Measurements from ENCODE around the gene SUZ12. TPM values are rescaled to one million over a fixed set of nuclear protein-coding genes. Genes with fewer than 3 reads are reported as not detected.
A peak's percentile ranks its signal among the peaks of the same experiment; 100 is the strongest.

The SUZ12 gene
- total and polyA plus RNA-seq, 2 of the 4 experiments (the other 2 are of a cell fraction): 12.2 to 12.3 TPM

DNA sequence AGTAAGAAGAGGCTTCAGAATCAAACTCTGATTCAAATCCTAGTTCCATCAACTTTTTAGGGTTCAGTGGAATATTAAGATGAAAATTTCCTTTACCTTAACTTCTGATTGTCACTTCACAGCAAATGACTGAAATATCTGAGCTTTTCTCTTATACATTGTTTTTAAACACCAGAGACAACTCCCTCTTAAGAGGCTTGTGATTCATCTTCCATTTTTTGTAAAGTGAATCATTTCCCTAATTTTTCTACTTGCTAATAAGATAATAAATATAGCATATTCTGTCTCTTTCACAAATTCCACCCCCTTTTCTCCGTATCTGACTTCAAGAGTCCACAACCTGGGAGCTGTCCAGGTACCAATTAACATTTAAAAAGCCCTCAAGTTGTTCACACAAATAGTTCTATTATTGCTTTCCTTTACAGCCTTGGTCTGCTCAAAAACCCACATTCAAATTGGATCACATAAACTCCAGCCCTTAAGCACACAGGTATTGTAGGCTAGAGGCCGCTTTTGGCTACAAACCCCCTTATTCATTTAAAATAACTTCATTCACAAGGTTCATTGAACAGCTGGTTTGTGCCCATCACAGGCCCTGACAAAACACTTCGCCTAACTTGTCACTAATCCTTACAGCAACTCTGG, 21.2 kb upstream of the SUZ12 start:
- no peaks in the 10 kb centered on the region for H3K79me1 ChIP-seq (ENCODE audit: low read depth in 1 of 2, low read length in 2 of 2)
- peak overlapping the region; percentile 38; the same call in 1 of the 2 replicates for H2BK120ac ChIP-seq (ENCODE audit: low read depth, low read length)
- no peak overlapping the region for H3K4me3 ChIP-seq (ENCODE audit: insufficient read depth, low read depth, low read length)
- H3K4me1 ChIP-seq (ENCODE audit: control insufficient read depth, insufficient read depth, low read length): peaks cover 8% of the 10 kb centered on the region
- no peak overlapping the region for H3K27ac ChIP-seq (ENCODE audit: insufficient read depth, low read length)
- H2BK15ac ChIP-seq (ENCODE audit: low read depth, low read length): no peak overlapping the region
- POLR2A ChIA-PET (ENCODE audit: unreplicated experiment): no interaction called here
- H3K4ac ChIP-seq (ENCODE audit: low read depth, low read length): peak overlapping the region; percentile 56; the same call in 1 of the 2 replicates
- H4K91ac ChIP-seq (ENCODE audit: insufficient read depth, low read depth, low read length): no peak overlapping the region
- H3K18ac ChIP-seq (ENCODE audit: low read depth, low read length): no peak overlapping the region
- ATAC-seq (ENCODE audit: low read depth): no peak
- H3K9me3 ChIP-seq (ENCODE audit: control insufficient read depth, insufficient read depth, low read length): no peaks in the 10 kb centered on the region
- TF ChIP-seq CEBPB (IDR thresholded peaks at IDR 0.05; ENCODE audit: low read depth, low read length): no peak
- TF ChIP-seq RFX5 (IDR thresholded peaks at IDR 0.05; ENCODE audit: low read depth, low read length): no peak
- TF ChIP-seq BHLHE40 (IDR thresholded peaks at IDR 0.05; ENCODE audit: low read depth, low read length): no peak
- TF ChIP-seq NFE2L2 (IDR thresholded peaks at IDR 0.05; ENCODE audit: low read depth, low read length): no peak
- no peak for TF ChIP-seq CHD1 (IDR thresholded peaks at IDR 0.05; ENCODE audit: low read depth, low read length)
- no peak for TF ChIP-seq POLR2A (IDR thresholded peaks at IDR 0.05; ENCODE audit: low read depth, low read length)
- no peak for TF ChIP-seq MAZ (IDR thresholded peaks at IDR 0.05; ENCODE audit: borderline replicate concordance, low read depth, low read length)
- TF ChIP-seq RCOR1 (IDR thresholded peaks at IDR 0.05; ENCODE audit: insufficient replicate concordance, low read length): no peak
- TF ChIP-seq, protein P1, sequence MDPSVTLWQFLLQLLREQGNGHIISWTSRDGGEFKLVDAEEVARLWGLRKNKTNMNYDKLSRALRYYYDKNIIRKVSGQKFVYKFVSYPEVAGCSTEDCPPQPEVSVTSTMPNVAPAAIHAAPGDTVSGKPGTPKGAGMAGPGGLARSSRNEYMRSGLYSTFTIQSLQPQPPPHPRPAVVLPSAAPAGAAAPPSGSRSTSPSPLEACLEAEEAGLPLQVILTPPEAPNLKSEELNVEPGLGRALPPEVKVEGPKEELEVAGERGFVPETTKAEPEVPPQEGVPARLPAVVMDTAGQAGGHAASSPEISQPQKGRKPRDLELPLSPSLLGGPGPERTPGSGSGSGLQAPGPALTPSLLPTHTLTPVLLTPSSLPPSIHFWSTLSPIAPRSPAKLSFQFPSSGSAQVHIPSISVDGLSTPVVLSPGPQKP (IDR thresholded peaks at IDR 0.05; ENCODE audit: borderline replicate concordance, low read depth, low read length): no peak
- TF ChIP-seq, protein P2, sequence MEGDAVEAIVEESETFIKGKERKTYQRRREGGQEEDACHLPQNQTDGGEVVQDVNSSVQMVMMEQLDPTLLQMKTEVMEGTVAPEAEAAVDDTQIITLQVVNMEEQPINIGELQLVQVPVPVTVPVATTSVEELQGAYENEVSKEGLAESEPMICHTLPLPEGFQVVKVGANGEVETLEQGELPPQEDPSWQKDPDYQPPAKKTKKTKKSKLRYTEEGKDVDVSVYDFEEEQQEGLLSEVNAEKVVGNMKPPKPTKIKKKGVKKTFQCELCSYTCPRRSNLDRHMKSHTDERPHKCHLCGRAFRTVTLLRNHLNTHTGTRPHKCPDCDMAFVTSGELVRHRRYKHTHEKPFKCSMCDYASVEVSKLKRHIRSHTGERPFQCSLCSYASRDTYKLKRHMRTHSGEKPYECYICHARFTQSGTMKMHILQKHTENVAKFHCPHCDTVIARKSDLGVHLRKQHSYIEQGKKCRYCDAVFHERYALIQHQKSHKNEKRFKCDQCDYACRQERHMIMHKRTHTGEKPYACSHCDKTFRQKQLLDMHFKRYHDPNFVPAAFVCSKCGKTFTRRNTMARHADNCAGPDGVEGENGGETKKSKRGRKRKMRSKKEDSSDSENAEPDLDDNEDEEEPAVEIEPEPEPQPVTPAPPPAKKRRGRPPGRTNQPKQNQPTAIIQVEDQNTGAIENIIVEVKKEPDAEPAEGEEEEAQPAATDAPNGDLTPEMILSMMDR (conservative IDR thresholded peaks at IDR 0.05; ENCODE audit: low read depth, low read length): no peak
- TF ChIP-seq SMC3 (IDR thresholded peaks at IDR 0.05; ENCODE audit: low read depth, low read length): no peak
- TF ChIP-seq, protein P3, sequence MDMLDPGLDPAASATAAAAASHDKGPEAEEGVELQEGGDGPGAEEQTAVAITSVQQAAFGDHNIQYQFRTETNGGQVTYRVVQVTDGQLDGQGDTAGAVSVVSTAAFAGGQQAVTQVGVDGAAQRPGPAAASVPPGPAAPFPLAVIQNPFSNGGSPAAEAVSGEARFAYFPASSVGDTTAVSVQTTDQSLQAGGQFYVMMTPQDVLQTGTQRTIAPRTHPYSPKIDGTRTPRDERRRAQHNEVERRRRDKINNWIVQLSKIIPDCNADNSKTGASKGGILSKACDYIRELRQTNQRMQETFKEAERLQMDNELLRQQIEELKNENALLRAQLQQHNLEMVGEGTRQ (IDR thresholded peaks at IDR 0.05; ENCODE audit: low read depth, low read length): no peak
- TF ChIP-seq MAFK (IDR thresholded peaks at IDR 0.05; ENCODE audit: low read depth, low read length): no peak
- TF ChIP-seq RAD21 (IDR thresholded peaks at IDR 0.05; ENCODE audit: low read length): no peak
- no peak for TF ChIP-seq FOS (IDR thresholded peaks at IDR 0.05; ENCODE audit: low read depth, low read length)
- no peaks in the 10 kb centered on the region for H3K9me1 ChIP-seq (ENCODE audit: insufficient read depth, low read length)
- DNase-seq: peak; percentile 41
- no peaks in the 10 kb centered on the region for H4K20me1 ChIP-seq (ENCODE audit: insufficient read depth, low read length)
- WGBS, 2 experiments (ENCODE audit: extremely low coverage in 2 of 2, insufficient read length in 1 of 2): no CpG with 5 or more reads among the region's 3 CpGs
- H3K4me2 ChIP-seq (ENCODE audit: low read depth, low read length): no peak overlapping the region
- intact Hi-C loops (cut with micrococcal nuclease) (no loop called here), dilution Hi-C loops (cut with HindIII; ENCODE audit: low sequenced_read_pairs, unreplicated experiment) (no loop called here), in situ Hi-C loops (cut with MboI; ENCODE audit: low sequenced_read_pairs) (no loop called here)
- no TSS peak for BruUV-seq (replicated peaks)
- H2BK20ac ChIP-seq (ENCODE audit: low read depth, low read length): peak overlapping the region; percentile 25; the same call in 1 of the 2 replicates
- no peaks in the 10 kb centered on the region for H3K36me3 ChIP-seq (ENCODE audit: control insufficient read depth, insufficient read depth, low read length)
- peak overlapping the region; percentile 51; the same call in 1 of the 2 replicates for H3K23ac ChIP-seq (ENCODE audit: low read depth, low read length)
- H3K14ac ChIP-seq (replicated peaks; ENCODE audit: low read depth, low read length): no peak overlapping the region
- no peak overlapping the region for H3K9ac ChIP-seq (ENCODE audit: low read depth, low read length)
- H4K8ac ChIP-seq (ENCODE audit: low read depth in 2 of 2, low read length in 2 of 2): 0 out of 4 replicates have a peak overlapping the region, but pooled peaks of 1 of the 2 experiments have one; percentile 50
- H3K56ac ChIP-seq (ENCODE audit: extremely low read depth, insufficient read depth, low read length): no peak overlapping the region
- H3K27me3 ChIP-seq (ENCODE audit: control insufficient read depth, insufficient read depth, low read length): no peaks in the 10 kb centered on the region
- H4K5ac ChIP-seq (ENCODE audit: low read depth, low read length): no peak overlapping the region
- no peak overlapping the region for H2BK5ac ChIP-seq (ENCODE audit: low read depth, low read length, poor library complexity, severe bottlenecking)
- CTCF ChIA-PET: no interaction called here
- H2AFZ ChIP-seq (replicated peaks; ENCODE audit: low read length, poor library complexity): no peak overlapping the region
- no peak overlapping the region for H2AK5ac ChIP-seq (ENCODE audit: low read depth, low read length)
- H2AK9ac ChIP-seq (replicated peaks; ENCODE audit: low read depth, low read length, poor library complexity): no peak overlapping the region

Data from IMR-90 (cell line).